ENCODE measurements around the gene PPIL4.

GRCh38 chr6:149456311-149457021 is 89.4 kb downstream of the PPIL4 start:
- TF ChIP-seq CTCF (conservative IDR thresholded peaks at IDR 0.05; ENCODE audit: low read length) (no peak), EZH2phosphoT487 (IDR thresholded peaks at IDR 0.05; ENCODE audit: borderline replicate concordance, low read depth, low read length) (no peak)

Measured in OCI-LY7 (cell line).